Activated T-cell treated with anti-CD3 and anti-CD28 coated beads, Interleukin-2, amount 50 U/mL, for 72 hours (primary cell): ENCODE data around the gene C3orf20. TPM values are rescaled to one million over a fixed set of nuclear protein-coding genes. Genes with fewer than 3 reads are reported as not detected.

ENCODE experiments used
- ATAC-seq, 2 donors: fragments of 150-1000 bp; cut with Tn5 transposase; replicated peaks in 1 of 2; 2 replicates each; pipeline ENCODE4 v1.10.0; 2021; ENCODE audit warnings: moderate library complexity in 2 of 2, mild to moderate bottlenecking in 1 of 2
- DNase-seq, 2 donors: peaks; one replicate each; pipeline ENCODE4 v3.0.0; 2021 to 2022; ENCODE audit warnings: mixed read lengths in 1 of 2
- H3K27ac Mint-ChIP-seq: one replicate; pipeline ENCODE4 v1.8.0; 2022; ENCODE audit warnings: mild to moderate bottlenecking, moderate library complexity, mixed read lengths
- H3K27me3 Mint-ChIP-seq: one replicate; pipeline ENCODE4 v1.8.0; 2022; ENCODE audit warnings: low read depth, mixed read lengths
- H3K36me3 Mint-ChIP-seq, 2 donors: one replicate each; pipeline ENCODE4 v1.8.0; 2022; ENCODE audit warnings: mixed read lengths in 2 of 2, mild to moderate bottlenecking in 1 of 2; ENCODE audit not compliant: insufficient read depth in 2 of 2
- H3K4me1 Mint-ChIP-seq: one replicate; pipeline ENCODE4 v1.8.0; 2022; ENCODE audit warnings: low read depth, mixed read lengths
- H3K4me3 Mint-ChIP-seq, 2 donors: one replicate each; pipeline ENCODE4 v1.8.0; 2022; ENCODE audit warnings: mild to moderate bottlenecking in 2 of 2, mixed read lengths in 2 of 2, moderate library complexity in 2 of 2
- H3K9me3 Mint-ChIP-seq, 2 donors: one replicate each; pipeline ENCODE4 v1.8.0; 2022; ENCODE audit warnings: mixed read lengths in 2 of 2
- total RNA-seq, 2 donors: library from RNA; stranded (reverse); gene quantifications; one replicate each; pipeline ENCODE4 v1.2.3, GENCODE V29; 2022

Gene C3orf20
- total RNA-seq, 2 donors from 2014 or later, result 0.51 to 1.1 TPM

DNA sequence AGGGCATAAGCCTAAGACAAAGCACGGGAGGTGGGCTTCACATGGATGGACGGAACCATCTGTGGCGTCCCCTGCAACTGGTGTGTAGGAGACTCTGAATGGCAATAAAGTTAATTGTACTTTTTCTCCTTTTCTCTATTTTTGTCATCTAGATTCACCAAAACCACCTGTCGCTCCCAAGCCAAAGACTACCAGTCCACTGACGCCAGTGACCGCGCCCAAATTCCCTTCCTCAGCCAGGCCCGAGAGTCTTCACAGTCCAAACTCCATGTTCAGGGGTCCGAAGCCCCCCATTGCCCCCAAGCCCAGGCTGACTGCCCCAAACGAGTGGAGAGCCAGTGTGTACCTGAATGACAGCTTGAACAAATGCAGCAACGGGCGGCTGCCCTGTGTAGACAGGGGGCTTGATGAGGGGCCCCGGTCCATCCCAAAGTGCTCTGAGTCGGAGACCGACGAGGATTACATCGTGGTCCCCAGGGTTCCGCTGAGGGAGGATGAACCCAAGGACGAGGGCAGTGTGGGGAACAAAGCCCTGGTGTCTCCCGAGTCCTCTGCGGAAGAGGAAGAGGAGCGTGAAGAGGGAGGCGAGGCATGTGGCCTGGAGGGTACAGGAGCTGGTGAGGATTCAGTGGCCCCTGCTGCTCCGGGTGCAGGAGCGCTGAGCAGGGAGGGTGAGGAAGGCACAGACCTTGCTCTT is 144.0 kb downstream of the C3orf20 start, which contains the start of gene FGD5:
FGD5 (plus strand) TSS at position 159 of the 697 bp plus-strand sequence; CDS start at position 269, 110 bp downstream.
- H3K9me3 Mint-ChIP-seq, result no peaks in the 10 kb centered on the region
- no peak within 1 kb of the TSS for H3K4me3 Mint-ChIP-seq
- ATAC-seq, result no peak

DNA sequence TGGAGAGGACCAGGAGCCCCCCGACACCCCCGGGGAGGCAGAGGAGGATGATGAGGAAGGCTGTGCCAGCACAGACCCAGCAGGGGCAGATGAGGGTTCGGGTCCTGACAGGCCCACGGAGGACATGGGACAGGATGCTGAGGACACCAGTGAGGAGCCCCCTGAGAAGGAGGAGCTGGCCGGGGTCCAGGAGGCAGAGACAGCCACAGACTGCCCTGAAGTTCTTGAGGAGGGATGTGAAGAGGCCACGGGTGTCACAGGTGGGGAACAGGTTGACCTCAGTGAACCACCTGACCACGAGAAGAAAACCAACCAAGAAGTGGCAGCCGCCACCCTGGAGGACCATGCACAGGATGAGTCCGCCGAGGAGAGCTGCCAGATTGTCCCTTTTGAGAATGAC is 144.7 kb downstream of the C3orf20 start:
- ATAC-seq, result no peak

More for the DNA sequence above, 144.0 kb downstream of the C3orf20 start, which contains the start of gene FGD5:
- no peak for DNase-seq
- no peak within 1 kb of the TSS for H3K27ac Mint-ChIP-seq
- peaks cover 21% of the 10 kb centered on the region for H3K27me3 Mint-ChIP-seq
- no peaks in the 10 kb centered on the region for H3K4me1 Mint-ChIP-seq
- no peaks in the 10 kb centered on the region for H3K36me3 Mint-ChIP-seq

DNA sequence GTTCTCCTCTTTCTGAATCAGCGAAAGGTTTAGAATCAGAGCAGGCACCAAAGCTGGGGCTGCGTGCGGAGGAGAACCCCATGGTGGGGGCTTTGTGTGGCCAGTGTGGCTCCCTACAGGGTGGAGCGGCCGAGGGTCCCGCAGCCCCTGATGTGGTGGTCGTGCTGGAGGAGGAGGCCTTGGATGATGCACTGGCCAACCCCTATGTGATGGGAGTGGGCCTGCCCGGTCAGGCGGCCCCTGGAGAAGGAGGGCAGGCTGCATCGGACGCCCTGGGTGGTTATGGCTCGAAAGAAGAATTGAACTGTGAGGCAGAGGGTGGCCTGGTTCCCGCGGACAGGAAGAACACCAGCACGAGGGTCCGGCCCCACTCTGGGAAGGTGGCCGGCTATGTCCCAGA is 145.2 kb downstream of the C3orf20 start:
- no peak for DNase-seq
- H3K27ac Mint-ChIP-seq, result no peak overlapping the region
- H3K36me3 Mint-ChIP-seq, result no peaks in the 10 kb centered on the region
- no peak for ATAC-seq
- H3K9me3 Mint-ChIP-seq, result no peaks in the 10 kb centered on the region
- H3K27me3 Mint-ChIP-seq, result peaks cover 9% of the 10 kb centered on the region
- no peaks in the 10 kb centered on the region for H3K4me1 Mint-ChIP-seq
- H3K4me3 Mint-ChIP-seq, result no peak overlapping the region

More for the DNA sequence above, 144.7 kb downstream of the C3orf20 start:
- no peaks in the 10 kb centered on the region for H3K9me3 Mint-ChIP-seq
- no peak for DNase-seq
- peaks cover 14% of the 10 kb centered on the region for H3K27me3 Mint-ChIP-seq
- H3K4me1 Mint-ChIP-seq, result no peaks in the 10 kb centered on the region
- H3K36me3 Mint-ChIP-seq, result no peaks in the 10 kb centered on the region
- no peak overlapping the region for H3K27ac Mint-ChIP-seq
- H3K4me3 Mint-ChIP-seq, result no peak overlapping the region

DNA sequence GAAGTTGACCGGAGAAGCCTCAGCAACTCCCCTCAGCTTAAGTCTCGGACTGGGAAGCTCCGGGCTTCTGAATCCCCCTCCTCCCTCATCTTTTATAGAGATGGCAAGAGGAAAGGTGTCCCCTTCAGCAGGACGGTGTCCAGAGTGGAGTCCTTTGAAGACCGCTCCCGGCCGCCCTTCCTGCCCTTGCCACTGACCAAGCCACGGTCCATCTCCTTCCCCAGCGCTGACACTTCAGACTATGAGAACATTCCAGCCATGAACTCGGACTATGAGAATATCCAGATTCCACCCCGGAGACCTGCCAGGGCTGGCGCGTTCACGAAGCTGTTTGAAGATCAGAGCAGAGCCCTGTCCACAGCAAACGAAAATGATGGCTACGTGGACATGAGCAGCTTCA is 146.2 kb downstream of the C3orf20 start:
- no peak for ATAC-seq
- H3K27ac Mint-ChIP-seq, result no peak overlapping the region
- H3K9me3 Mint-ChIP-seq, result no peaks in the 10 kb centered on the region
- H3K4me3 Mint-ChIP-seq, result no peak overlapping the region
- no peaks in the 10 kb centered on the region for H3K4me1 Mint-ChIP-seq
- H3K36me3 Mint-ChIP-seq, result no peaks in the 10 kb centered on the region
- no peak for DNase-seq
- H3K27me3 Mint-ChIP-seq, result peaks cover 7% of the 10 kb centered on the region

DNA sequence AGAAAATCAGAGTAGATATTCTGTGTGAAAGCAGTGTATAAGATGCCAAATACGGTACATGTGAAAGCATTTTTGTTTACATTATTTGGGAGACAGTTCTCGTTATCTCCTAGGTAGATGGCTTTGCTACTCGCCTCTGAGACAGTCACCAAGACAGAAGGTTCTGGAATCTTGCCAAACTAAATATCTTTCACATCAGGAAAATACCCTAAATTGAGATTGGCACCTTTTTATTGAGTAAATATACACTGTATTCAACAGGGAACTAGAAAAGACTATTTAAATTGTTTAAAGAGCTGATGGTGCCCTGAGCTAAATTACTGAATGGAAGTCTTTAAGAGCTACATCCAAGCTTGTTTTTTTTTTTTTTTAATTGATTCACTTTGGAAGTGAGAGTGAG is 147.2 kb downstream of the C3orf20 start:
- DNase-seq (no peak), ATAC-seq (no peak)
- no peaks in the 10 kb centered on the region for H3K4me1 Mint-ChIP-seq
- H3K36me3 Mint-ChIP-seq, result no peaks in the 10 kb centered on the region
- H3K4me3 Mint-ChIP-seq, result no peak overlapping the region
- H3K27ac Mint-ChIP-seq, result no peak overlapping the region
- peaks cover 7% of the 10 kb centered on the region for H3K27me3 Mint-ChIP-seq
- H3K9me3 Mint-ChIP-seq, result no peaks in the 10 kb centered on the region

Other genes starting within 250 kb of the C3orf20 start
- under 1 TPM in 1 of 2 donors, not detected in 1; 0.07 TPM for gene GRIP2, start 134.8 kb upstream of the C3orf20 start, total RNA-seq
- 10 to 100 TPM; 33.9 to 34.3 TPM for gene CCDC174, start 23.4 kb upstream of the C3orf20 start, total RNA-seq
- not detected for gene FGD5, start 143.8 kb downstream of the C3orf20 start, total RNA-seq